Activated CD4-positive, alpha-beta T cell treated with anti-CD3 and anti-CD28 coated beads, Interleukin-10, Interleukin-2, amounts not matched to agents 100 ng/mL and 50 ng/mL, durations not matched to agents 16 hours and 8 hours (primary cell): Measurements from ENCODE around the gene TPTE2.
"Not testable (repeated sequence)": the region's sequence is repeated elsewhere in the genome, so short reads cannot be mapped to it uniquely, and the experiment has no call there.

ENCODE experiments used
- DNase-seq: peaks from one replicate; pipeline ENCODE4 v3.0.0-alpha.2; 2020

The TPTE2 gene

GRCh38 chr13:19561127-19561582 is at the start of gene TPTE2:
Gene TPTE2, minus strand, starts transcription at chr13:19561532. Its CDS starts 58,298 bp downstream, at chr13:19503234.
- DNase-seq = not testable (repeated sequence)

GRCh38 chr13:19607523-19608078 is 46.3 kb upstream of the TPTE2 start:
- DNase-seq = no peak

DNA sequence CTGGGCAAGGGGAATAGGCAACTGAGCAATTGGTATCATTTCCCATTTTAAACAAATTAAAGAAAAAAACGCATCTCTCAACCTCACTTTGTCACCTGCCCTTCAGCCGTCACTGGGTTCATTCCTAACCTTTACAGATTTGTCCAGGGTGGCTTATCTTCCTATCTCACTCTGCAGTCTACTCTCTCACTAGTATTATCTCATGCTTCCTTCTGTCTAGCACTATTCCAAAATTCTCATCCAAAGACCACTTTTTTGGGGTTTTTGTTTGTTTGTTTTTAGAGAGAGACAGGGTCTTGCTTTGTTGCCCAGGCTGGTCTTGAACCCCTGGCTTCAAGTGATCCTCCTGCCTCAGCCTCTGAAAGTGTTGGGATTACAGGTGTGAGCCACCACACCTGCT is 45.4 kb upstream of the TPTE2 start:
- no peak for DNase-seq

- DNase-seq = no peak
These were observed 44.8 kb upstream of the TPTE2 start for GRCh38 chr13:19606152-19606551.

GRCh38 chr13:19605161-19605955 is 44.0 kb upstream of the TPTE2 start:
- DNase-seq = no peak

- DNase-seq = no peak
These were observed 43.0 kb upstream of the TPTE2 start for GRCh38 chr13:19604306-19604705.

GRCh38 chr13:19601749-19602725 is 40.7 kb upstream of the TPTE2 start:
- peak; percentile 54 for DNase-seq

DNA sequence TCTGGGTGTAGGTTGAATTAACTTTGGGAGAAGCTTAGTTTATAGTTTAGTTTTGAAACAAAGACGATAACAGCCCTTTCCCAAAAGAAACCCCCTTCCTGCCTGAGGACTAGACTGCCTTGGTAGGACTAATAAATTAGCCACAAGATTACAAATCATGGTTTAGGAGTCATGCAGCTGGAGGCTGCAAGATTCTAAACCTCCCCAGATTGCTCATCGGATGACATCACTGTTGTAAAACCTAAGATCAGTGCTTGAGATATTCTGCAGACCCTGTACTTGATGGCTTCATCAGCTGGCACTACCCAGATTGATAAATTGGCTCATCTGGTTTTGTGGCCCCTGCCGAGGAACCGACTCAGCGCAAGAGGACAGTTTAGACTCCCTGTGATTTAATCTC is 36.2 kb upstream of the TPTE2 start:
- no peak for DNase-seq

GRCh38 chr13:19596960-19597361 is 35.6 kb upstream of the TPTE2 start:
- no peak for DNase-seq

GRCh38 chr13:19596086-19596485 is 34.8 kb upstream of the TPTE2 start:
- no peak for DNase-seq

- no peak for DNase-seq
These were observed 31.4 kb upstream of the TPTE2 start for GRCh38 chr13:19592657-19593180.

DNA sequence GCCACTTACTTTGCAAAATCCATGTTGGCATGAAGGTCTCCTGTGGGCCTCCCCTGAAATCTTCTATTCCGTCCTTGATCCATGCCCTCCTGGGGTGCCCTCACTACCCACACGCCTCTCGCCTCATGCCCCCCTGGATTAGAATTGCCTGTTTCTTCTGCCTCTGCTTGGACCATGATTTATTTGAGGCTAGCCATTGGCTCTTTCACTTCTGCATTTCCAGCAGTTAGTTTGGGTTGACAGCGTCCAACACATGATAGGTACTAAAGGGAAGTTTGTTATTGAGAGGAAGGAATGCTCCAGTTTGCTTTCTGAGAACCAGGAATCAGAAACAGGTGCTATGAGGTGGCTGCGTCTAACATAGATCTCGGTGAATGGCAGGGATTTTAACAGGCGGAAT is 30.5 kb upstream of the TPTE2 start:
- no peak for DNase-seq

GRCh38 chr13:19590423-19590822 is 29.1 kb upstream of the TPTE2 start:
- DNase-seq = no peak

DNA sequence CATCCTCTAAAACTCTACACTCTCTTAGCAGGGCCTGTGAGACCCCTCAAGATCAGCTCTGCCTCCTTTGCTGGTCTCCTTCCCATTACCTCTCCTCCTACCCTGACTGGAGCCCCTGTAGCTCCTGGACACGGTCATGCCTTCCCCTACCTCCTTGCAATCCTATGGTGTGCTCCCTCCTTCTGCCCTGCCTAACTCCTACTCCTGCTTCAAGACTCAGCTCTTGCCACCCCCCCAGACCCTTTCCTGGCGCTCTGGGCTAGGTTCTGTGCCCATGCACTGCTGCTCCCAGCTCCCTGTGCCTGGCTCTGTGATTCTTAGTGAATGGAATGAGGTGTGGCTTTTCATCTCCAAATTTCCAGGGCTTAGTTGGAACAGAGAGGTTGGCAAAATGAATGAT is 28.0 kb upstream of the TPTE2 start:
- no peak for DNase-seq

DNA sequence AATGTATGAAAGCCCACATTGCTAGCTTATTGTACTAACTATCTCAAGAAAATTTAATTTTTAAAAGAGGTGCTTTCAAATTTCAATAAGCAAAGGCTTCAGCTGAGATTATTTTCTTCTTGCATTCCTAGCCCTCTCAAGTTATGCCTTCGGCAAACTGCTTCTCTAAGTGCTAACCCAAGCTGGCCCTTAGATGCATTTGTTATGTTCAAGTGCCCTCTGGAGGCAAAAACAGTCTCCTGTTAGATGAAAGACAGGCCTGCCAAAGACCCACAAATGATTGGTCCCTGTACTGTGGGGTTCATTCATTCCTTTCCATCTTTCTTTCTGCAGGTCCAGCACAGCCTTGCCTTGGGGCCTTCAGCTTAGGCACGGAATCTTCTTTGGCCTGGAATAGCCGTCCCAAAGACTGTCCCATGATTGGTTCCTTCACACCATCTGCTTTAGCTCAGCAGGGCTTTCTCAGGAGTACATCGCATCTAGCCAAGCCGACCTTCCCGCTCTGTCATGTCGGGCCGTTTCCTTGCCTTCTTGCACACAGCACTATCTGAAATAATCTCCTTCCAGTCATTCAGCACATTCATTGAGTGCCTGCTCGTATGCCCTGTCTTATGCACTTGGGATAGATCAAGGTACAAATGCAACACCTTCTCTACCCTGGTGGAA is 26.4 kb upstream of the TPTE2 start:
- peak; percentile 73 for DNase-seq

DNA sequence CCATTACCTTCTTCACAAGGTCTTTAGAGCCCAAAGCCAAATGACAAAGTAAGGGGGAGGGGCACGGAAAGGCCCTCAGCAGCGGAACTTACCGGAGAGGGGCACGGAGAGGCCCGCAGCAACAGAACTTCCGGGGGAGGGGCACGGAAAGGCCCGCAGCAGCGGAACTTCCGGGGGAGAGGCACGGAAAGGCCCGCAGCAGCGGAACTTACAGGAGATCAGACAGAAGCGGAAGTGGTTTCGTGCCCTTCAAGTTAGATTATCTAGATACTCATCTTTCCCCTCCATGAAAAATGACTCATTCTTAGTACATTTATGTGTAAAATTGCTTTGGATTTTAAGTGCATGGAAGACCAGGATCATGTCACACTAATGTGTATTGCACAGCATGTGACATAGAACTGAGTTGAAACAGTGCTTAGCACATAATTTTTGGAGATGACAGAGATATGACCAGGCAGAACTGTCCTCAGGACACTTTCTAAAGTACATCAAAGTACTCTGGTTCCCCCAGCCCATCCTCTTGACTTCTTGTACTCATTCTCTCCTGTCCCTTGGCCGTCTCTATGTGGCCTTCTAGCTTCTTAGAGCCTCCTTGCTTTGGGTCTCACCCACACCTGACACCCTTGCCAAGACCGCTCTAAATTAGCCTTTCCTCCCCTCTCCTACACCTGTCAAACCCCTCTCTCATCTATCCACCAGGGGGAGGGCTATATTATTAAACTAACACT is 25.7 kb upstream of the TPTE2 start:
- DNase-seq = peak; percentile 90

DNA sequence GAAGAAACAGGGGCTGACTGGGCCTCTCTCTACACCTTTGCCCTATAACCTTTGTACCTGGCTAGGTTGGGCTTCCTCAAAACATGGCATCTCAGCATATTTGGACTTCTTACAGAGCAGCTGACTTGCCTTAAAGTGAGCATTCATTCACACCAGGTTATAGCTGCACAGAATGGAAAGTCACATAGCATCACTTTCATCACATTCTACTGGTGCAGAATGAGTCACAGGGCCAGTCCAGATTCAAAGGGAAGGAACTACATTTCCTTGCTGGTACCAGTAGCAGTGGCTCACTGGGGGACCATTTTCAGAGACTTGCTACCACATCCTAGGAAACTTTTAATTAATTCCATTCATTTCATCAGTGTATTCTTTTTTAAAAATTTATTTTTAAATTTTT is 20.3 kb upstream of the TPTE2 start:
- peak; percentile 22 for DNase-seq

DNA sequence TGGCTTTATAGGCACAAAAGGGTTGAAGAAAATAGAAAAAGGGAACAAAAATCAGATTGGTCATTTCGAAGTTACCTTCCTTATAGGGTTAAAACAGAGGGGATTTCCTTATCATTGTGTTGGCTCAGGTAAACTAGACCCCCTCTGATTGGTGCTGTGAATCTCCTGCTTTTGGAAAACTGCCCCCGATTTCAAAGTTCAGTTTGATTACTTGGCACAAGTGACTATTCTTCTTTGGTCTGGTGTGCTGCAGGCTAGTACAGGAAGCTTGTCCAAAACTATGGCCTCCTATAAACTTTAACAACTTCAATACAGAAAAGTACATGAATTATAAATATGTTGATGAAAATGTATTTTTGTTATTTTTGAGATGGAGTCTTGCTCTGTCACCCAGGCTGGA is 13.9 kb upstream of the TPTE2 start:
- DNase-seq = no peak

- DNase-seq = no peak
These were observed 11.9 kb upstream of the TPTE2 start for GRCh38 chr13:19573120-19573716.

- DNase-seq = no peak
These were observed 10.9 kb upstream of the TPTE2 start for GRCh38 chr13:19572280-19572679.

DNA sequence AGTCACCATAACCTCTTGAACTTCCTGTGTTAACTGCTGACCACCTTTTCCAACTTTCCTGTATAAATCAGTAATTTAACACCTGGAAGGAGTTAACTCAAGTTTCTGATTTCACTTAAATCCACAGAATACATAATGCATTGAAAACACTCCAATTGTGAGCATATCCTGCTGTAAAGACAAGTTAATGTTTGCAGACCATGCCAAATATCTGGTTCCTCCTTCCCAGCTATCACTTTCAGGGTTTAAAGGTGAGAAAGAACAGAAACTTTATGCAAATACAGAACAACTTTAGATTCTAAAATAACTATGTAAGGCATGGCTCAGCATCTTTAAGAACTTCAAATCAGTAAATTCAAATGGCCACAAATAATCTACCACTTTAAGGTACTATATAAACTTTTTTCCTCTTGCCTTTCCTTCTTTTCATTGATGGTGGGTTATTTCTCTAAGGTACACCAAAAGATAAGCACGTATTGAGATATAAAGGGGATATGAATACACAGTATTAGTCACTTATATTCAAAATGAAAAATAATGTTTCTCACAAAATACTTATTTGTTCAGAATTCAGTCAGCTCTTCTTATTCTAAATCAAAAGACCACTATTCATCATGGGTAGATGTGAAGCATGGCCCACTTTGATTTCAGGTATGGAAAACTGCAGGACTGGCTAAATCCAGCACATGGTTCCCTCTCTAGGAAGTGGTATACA is 6.6 kb upstream of the TPTE2 start:
- DNase-seq = no peak
